Dendritic cell treated with granulocyte-macrophage colony-stimulating factor and Interleukin-4, amounts not matched to agents 40 ng/mL and 50 ng/mL, for 4 days (primary cell): ENCODE results near the gene ABO.
"Not testable (repeated sequence)": the region's sequence is repeated elsewhere in the genome, so short reads cannot be mapped to it uniquely, and the experiment has no call there.

Source experiments
- H3K27ac Mint-ChIP-seq: one replicate; pipeline ENCODE4 v1.8.0; 2022; ENCODE audit warnings: mild to moderate bottlenecking, mixed read lengths
- H3K27me3 Mint-ChIP-seq: one replicate; pipeline ENCODE4 v1.8.0; 2022; ENCODE audit warnings: mild to moderate bottlenecking, mixed read lengths
- H3K36me3 Mint-ChIP-seq: one replicate; pipeline ENCODE4 v1.8.0; 2022; ENCODE audit warnings: low read depth, mixed read lengths
- H3K4me1 Mint-ChIP-seq: one replicate; pipeline ENCODE4 v1.8.0; 2022; ENCODE audit warnings: low read depth, mixed read lengths
- H3K4me3 Mint-ChIP-seq: one replicate; pipeline ENCODE4 v1.8.0; 2022; ENCODE audit warnings: mild to moderate bottlenecking, moderate library complexity, mixed read lengths
- H3K9me3 Mint-ChIP-seq: one replicate; pipeline ENCODE4 v1.8.0; 2022; ENCODE audit warnings: mixed read lengths
- intact Hi-C: fragments of 100-400 bp; cut with micrococcal nuclease; formaldehyde crosslinking; loops from one replicate; pipeline ENCODE4 v1.15.0; 2022

The ABO gene

DNA sequence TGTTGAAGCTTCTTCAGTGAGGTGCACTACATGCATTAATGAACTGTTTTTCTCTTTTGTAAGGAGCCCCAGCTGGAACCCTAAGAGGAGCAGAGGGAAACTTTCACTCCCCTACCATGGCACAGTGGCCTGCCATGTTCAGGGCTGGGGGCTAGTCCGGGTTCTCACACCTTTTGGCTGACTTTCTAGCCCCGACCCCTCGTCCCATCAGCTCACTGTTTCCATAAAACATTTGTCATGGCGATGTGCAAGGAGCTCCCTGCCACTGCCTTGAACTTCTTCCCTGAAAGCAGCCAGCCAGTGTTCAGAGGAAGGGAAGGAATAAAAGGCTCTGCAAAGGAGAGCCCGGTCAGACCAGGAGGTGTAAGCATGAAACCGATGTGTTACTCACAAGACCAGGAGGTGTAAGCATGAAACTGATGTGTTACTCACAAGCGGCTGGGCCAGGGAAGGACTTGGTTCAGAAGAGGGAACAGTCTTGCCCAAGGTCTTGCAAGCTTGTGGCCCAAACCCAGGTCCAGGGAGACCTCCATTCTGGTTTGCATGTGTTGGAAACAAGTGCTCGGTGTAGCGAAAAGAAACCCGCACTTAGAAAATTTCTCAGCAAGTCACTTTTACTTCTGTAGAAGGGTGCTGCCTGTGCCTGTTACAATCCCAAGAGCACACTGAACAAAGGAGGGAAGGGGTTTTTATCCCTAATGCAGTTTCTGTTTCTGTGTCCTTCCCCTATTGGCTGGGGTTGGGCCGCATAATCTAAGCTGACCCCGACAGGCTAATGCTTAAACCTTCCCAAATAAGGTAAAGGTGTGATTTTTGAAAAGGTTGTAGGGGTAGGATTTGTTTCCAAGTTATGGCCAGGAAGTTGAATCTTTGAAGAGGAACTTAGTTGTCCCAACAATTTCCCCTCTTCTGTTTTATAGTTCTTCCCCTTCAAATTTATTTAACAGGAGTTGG is 3.4 kb upstream of the ABO start:
- intact Hi-C loops = no loop called here
- Mint-ChIP-seq H3K36me3 (no peaks in the 10 kb centered on the region), H3K27me3 (peaks cover 27% of the 10 kb centered on the region), H3K9me3 (peaks cover 33% of the 10 kb centered on the region), H3K27ac (no peak overlapping the region), H3K4me3 (no peak overlapping the region), H3K4me1 (peaks cover 10% of the 10 kb centered on the region)

DNA sequence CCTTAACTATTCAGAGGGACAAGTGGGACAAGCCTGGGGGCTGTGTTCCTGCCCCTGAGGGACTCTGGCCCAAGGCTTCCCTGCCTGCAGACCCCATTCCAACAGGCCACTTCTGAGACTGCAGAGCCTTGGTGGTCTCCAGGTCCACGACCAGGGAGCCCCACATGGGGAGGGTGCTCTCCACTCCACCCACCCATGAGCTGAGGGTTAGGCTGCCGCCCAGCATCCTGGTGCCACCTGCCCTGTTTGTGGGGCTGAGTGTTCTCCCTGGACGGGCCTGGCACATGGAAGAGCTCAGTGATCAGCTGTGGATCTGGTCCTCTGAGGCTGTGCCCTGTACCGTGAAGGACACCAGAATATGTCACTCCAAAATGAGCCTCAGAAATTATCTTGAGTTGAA is 2.5 kb upstream of the ABO start:
- Mint-ChIP-seq H3K4me1 (peaks cover 15% of the 10 kb centered on the region), H3K9me3 (peaks cover 33% of the 10 kb centered on the region), H3K27me3 (peaks cover 31% of the 10 kb centered on the region), H3K4me3 (no peak overlapping the region), H3K27ac (no peak overlapping the region), H3K36me3 (no peaks in the 10 kb centered on the region)
- intact Hi-C loops = no loop called here

DNA sequence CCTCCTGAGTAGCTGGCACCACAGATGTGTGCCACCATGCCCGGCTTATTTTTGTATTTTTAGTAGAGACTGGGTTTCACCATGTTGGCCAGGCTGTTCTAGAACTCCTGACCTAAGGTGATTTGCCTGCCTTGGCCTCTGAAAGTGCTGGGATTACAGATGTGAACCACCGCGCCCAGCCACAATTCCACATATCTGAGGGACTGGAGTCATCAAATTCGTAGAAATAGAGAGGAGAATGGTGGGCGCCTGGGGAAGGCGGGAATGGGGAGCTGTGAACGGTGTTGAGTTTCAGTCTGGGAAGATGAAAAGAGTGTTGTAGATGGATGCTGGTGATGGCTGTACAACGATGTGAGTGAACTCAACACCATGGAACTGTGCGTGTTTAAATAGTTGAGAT is 1.9 kb upstream of the ABO start:
- peaks cover 17% of the 10 kb centered on the region for H3K4me1 Mint-ChIP-seq
- H3K9me3 Mint-ChIP-seq = peaks cover 33% of the 10 kb centered on the region
- no peak overlapping the region for H3K27ac Mint-ChIP-seq
- no peak overlapping the region for H3K4me3 Mint-ChIP-seq
- H3K36me3 Mint-ChIP-seq = no peaks in the 10 kb centered on the region
- H3K27me3 Mint-ChIP-seq = peaks cover 31% of the 10 kb centered on the region
- intact Hi-C loops = no loop called here

DNA sequence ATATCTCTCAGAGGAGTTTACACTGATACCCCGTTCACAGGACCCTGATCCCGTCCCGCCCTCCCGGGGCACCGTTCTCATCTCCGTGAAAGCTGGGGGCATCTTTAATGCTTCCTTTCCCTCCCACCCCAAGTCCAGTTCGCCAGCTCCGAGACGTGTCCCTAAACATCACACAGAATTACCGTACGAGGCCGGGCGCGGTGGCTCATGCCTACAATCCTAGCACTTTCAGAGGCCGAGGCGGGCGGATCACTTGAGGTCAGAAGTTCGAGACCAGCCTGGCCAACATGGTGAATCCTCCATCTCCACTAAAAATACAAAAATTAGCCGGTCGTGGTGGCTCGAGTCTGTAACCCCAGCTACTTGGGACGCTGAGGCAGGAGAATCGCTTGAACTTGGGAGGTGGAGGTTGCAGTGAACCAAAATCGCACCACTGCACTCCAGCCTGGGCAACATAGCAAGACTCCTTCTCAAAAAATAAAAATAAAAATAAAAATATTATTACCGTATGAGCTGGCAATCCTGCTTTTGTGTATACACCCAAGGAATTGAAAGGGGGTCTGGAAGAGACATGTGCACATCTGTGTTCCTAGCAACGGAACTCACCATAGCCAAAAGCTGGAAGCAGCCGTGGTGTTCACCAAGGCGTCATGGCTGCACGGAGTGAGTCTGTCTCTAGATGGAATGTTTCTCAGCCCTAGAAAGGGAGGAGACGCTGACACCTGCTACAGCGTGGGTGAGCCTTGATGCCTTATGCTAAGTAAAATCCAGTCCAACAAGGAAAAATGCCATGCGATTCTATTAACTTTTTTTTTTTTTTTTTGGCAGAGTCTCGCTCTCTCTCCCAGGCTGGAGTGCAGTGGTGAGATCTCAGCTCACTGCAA is 1.2 kb upstream of the ABO start:
- Mint-ChIP-seq H3K27me3 (peaks cover 31% of the 10 kb centered on the region), H3K36me3 (no peaks in the 10 kb centered on the region), H3K27ac (no peak overlapping the region), H3K4me1 (peaks cover 24% of the 10 kb centered on the region), H3K9me3 (peaks cover 33% of the 10 kb centered on the region), H3K4me3 (peak overlapping the region; percentile 64)
- intact Hi-C loops = no loop called here

DNA sequence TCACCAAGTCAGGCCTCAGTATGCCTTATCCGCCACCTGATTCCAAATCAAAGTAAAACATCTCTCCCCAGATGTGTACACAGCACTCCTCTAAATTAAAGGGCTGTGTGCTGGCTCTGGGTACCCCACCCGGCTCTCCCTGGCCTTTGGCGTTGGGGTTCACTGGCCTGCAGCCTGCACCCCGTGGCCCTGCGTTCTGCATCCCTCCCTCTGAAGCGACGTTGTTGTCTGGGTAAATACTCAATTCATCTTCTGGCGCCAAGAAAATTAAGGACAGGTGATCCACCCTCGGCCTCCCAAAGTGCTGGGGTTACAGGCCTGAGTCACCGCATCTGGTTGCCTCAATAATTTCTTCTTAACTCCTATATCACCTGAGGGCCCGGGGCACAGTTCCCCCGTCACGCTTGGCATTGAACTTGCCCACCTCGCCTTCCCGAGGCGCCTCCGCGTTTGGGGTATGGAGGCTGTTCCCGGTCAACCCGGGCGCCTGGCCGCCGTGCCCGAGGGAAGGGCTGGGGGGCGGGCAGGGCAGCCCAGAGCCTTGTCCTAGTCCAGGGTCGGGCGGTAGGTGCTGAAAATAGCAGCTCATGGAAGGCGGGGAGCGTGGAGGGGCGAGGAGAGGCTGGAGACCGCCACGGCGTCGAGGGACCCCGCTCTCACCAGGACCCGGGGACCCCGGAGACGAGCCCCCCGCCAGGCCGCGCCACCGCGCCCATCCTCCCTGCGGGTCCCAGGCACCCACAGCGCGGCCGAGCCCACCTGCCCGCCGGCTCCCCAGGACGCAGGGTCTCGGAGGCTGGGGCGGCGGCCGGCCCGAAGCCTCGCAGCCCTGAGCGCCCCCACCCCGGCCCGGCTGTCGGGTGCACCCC is 531 bp downstream of the ABO start:
- Mint-ChIP-seq H3K4me3 (peak overlapping the region; percentile 48), H3K4me1 (peaks cover 25% of the 10 kb centered on the region), H3K27me3 (peaks cover 31% of the 10 kb centered on the region), H3K36me3 (no peaks in the 10 kb centered on the region), H3K9me3 (peaks cover 22% of the 10 kb centered on the region), H3K27ac (no peak overlapping the region)
- intact Hi-C loops = no loop called here

DNA sequence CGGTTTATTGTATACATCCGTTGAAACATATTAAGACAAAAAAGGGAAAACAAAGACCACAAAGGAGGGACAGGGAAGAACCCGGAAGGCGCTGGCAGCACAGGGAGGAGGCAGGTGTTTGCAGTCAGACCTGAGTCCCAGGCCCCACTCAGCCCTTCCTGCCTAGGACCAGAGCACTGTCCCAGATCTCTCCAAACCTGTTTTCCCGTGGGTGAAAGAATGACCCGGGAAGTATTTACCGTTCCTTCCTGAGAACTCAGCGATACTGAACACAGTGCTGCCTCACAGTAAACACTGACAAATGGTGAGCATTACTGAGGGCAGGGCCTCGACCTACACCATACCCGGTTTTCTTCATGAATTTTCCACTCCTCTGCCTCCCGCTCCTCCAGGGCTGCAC is 1.2 kb downstream of the ABO start:
- Mint-ChIP-seq H3K27ac (no peak overlapping the region), H3K36me3 (no peaks in the 10 kb centered on the region), H3K9me3 (peaks cover 22% of the 10 kb centered on the region), H3K4me1 (peaks cover 23% of the 10 kb centered on the region), H3K27me3 (peaks cover 31% of the 10 kb centered on the region), H3K4me3 (no peak overlapping the region)
- intact Hi-C loops = no loop called here

DNA sequence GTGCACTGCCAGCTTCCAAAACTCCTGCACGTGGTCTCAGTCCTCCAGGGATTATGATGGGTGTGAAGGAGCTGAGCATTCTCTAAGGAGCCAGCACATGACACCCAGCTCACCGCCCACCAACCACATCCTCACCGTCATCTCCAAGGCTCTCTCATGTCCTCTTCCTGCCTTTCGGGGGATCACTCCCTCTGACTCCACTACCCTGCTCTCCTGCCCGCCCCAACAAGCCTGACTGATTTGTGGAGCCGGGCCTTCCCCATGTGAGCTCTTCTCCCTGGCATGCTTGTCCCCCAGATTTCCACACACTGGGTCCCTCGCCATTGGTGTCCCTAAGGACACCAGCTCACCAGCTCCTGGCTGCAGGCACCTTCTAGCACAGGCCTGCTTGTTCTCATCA is 1.9 kb downstream of the ABO start:
- no peak overlapping the region for H3K4me3 Mint-ChIP-seq
- peaks cover 21% of the 10 kb centered on the region for H3K4me1 Mint-ChIP-seq
- no peak overlapping the region for H3K27ac Mint-ChIP-seq
- no peaks in the 10 kb centered on the region for H3K36me3 Mint-ChIP-seq
- intact Hi-C loops = no loop called here
- H3K9me3 Mint-ChIP-seq = peaks cover 15% of the 10 kb centered on the region
- H3K27me3 Mint-ChIP-seq = peaks cover 31% of the 10 kb centered on the region

DNA sequence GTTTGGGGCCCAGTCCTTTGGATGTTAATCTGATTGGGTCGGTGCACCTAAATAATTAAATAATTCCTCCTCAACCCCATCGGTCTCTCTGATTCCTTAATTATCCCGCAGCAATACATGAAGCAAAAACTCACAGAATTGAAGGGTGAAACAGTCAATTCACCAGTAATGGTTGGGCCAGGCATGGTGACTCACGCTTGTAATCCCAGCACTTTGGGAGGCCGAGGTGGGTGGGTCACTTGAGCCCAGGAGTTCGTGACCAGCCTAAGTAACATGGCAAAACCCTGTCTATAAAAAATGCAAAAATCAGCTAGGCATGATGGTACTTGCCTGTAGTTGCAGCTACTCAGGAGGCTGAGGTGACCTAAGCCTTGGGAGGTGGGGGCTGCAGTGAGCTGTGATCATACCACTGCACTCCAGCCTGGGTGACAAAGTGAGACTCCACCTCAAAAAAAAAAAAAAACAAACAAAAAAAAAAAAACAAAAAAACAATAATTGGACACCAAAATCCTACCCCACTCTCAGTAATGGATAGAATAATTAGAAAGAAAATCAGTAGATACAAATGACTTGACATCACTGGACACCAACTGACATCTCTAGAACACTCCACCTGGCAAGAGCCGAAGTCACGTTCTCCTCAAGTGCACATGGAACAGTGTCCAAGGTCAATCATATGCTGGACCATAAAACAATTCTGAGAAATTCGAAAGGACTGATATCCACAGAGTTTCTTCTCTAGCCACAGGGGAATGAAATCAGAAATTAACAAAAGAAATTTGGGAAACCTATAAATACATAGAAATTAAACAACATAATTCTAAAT is 5.3 kb downstream of the ABO start:
- Mint-ChIP-seq H3K4me1 (peaks cover 16% of the 10 kb centered on the region), H3K27me3 (peaks cover 17% of the 10 kb centered on the region), H3K9me3 (no peaks in the 10 kb centered on the region), H3K36me3 (no peaks in the 10 kb centered on the region), H3K4me3 (no peak overlapping the region), H3K27ac (no peak overlapping the region)
- intact Hi-C loops = no loop called here

DNA sequence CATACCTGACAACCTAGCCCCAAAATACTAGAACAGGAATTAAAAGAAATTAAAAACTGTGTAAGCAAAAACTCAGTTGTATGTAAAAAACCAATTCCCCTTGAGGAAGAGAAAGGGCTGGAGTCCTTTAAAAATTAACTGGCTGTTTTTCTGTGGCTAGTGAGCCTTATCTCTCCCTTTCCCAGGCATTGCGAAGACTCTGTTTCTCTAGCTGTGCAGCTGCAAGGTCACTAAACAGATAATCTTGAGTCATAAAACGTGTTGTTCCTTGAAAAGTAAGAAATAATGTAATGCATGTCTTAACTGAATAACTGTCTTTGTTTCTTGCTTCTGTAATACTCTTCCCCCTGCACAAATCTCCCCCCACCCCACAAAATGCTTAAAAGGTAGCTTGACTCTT is 5.9 kb downstream of the ABO start:
- intact Hi-C loops, H3K4me3 Mint-ChIP-seq, H3K27ac Mint-ChIP-seq, H3K9me3 Mint-ChIP-seq, H3K36me3 Mint-ChIP-seq: not testable (repeated sequence)
- Mint-ChIP-seq H3K4me1 (peaks cover 16% of the 10 kb centered on the region), H3K27me3 (peaks cover 11% of the 10 kb centered on the region)

DNA sequence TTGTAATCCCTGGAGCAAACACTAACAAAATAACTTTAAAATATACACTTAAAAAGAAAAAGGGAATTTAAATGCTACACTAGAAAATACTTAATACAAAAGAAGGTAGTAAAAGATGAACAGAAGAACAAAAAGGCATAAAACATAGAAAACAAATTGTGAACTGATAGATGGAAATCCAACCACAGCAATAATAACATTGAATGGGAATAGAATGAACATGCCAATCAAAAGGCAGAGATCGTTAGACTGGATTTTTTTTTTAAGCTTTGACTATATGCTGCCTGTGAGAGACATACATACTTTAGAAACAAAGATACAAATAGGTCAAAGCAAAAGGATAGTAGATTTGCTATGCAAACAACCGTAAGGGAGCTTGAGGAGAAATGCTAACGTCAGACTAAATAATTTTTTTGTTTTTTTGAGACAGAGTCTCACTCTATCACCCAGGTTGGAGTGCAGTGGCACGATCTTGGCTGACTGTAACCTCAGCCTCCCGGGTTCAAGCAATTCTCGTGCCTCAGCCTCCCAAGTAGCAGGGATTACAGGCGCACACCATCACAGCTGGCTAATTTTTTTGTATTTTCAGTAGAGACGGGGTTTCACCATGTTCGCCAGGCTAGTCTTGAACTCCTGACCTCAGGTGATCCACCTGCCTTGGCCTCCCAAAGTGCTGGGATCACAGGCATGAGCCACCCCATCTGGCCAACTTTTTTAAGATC is 6.5 kb downstream of the ABO start:
- no peaks in the 10 kb centered on the region for H3K36me3 Mint-ChIP-seq
- H3K27me3 Mint-ChIP-seq = peaks cover 5% of the 10 kb centered on the region
- no peak overlapping the region for H3K27ac Mint-ChIP-seq
- H3K4me3 Mint-ChIP-seq = no peak overlapping the region
- intact Hi-C loops = no loop called here
- H3K9me3 Mint-ChIP-seq = no peaks in the 10 kb centered on the region
- H3K4me1 Mint-ChIP-seq = peaks cover 16% of the 10 kb centered on the region

DNA sequence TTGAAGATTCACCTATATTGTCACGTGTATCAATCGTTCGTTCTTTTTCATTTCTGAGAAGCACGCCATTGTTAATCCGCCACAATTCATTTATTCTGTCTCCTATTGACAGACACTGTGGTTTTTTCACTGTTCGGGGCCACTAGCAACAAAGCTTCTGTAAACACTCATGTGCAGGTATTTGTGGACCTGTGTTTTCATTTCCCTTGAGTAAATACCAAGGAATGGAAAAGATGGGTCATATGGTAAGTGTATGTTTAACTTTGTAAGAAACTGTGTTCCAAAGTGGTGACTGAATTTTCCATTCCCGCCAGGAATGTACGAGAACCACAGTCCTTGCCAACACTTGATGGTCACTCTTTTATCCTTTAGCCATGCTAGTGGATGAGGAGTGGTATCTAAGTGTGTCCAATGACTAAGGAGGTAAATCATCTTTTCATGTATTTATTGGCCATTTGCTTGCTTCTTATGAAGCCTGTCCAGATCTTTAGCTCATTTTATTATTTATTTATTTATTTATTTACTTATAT is 10.7 kb downstream of the ABO start:
- Mint-ChIP-seq H3K4me1 (no peaks in the 10 kb centered on the region), H3K9me3 (no peaks in the 10 kb centered on the region), H3K27ac (no peak overlapping the region), H3K27me3 (no peaks in the 10 kb centered on the region), H3K4me3 (no peak overlapping the region), H3K36me3 (no peaks in the 10 kb centered on the region)
- intact Hi-C loops = no loop called here

DNA sequence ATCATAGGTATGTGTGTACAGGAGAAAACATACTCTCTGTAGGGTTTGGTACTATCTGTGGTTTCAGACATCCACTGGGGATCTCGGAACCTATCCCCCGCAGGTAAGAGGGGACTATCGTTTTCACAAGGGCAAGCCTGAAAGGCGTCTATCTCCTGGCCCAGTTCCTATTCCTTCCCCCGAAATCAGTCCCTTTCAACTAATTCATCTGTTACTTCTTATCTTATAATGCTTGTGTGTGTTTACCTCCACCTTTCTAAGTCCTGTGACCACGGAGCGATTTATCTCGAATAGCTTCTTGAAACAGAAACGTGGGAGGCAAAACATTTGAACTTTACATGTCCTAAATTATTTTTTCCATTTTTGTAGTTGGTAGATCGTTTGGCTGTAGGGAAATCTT is 11.4 kb downstream of the ABO start:
- Mint-ChIP-seq H3K36me3 (no peaks in the 10 kb centered on the region), H3K4me3 (no peak overlapping the region), H3K9me3 (no peaks in the 10 kb centered on the region), H3K27ac (no peak overlapping the region), H3K4me1 (no peaks in the 10 kb centered on the region), H3K27me3 (no peaks in the 10 kb centered on the region)
- intact Hi-C loops = no loop called here
